Measurements from ENCODE around the gene ACACB. TPM values are rescaled to one million over a fixed set of nuclear protein-coding genes. Genes with fewer than 3 reads are reported as not detected.

ACACB gene
- total RNA-seq, 1 experiment from 2014 or later, result 20.0 TPM

DNA sequence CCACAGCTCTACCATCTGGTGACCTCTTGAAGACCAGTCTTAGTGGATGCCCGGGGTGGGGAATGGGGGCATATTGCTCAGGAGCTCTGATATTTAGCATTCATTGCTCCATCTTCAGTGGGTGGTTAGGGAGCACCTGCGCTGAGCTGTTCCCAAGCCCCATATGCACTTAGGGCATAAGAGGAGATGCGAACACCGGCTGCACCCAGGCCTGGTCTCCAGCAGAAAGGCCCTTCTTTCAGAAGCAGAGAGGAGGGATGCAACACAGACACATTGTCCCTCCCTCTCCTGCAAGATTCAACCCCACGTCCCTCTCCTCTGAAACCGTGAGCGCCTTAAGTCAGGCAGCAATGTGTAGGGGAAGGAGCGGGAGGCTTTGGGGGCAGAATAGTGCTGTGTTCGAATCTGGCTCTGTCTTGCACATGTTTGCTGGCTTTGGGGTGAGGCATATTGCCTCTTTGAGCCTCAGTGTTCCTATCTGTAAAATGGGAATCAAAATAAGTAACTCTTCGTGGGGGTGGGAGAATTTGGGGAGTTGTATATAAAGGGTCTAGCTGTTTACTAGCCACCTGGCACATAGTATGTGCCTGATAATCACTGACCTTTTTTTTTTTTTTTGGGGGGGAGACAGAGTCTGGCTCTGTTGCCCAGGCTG lies 105.0 kb downstream of the ACACB start:
- Mint-ChIP-seq H3K9me3 (no peaks in the 10 kb centered on the region), H3K27me3 (ENCODE audit: low read depth) (no peaks in the 10 kb centered on the region), H3K27ac (no peak overlapping the region), H3K36me3 (peaks cover 8% of the 10 kb centered on the region), H3K4me1 (no peaks in the 10 kb centered on the region), H3K4me3 (no peak overlapping the region)
- TF ChIP-seq, protein P1, sequence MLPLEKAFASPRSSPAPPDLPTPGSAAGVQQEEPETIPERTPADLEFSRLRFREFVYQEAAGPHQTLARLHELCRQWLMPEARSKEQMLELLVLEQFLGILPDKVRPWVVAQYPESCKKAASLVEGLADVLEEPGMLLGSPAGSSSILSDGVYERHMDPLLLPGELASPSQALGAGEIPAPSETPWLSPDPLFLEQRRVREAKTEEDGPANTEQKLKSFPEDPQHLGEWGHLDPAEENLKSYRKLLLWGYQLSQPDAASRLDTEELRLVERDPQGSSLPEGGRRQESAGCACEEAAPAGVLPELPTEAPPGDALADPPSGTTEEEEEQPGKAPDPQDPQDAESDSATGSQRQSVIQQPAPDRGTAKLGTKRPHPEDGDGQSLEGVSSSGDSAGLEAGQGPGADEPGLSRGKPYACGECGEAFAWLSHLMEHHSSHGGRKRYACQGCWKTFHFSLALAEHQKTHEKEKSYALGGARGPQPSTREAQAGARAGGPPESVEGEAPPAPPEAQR (CRISPR knock-in tag; IDR thresholded peaks at IDR 0.05), result no peak
- TF ChIP-seq HMGA2 (CRISPR knock-in tag; IDR thresholded peaks at IDR 0.05), result no peak
- no peak for TF ChIP-seq GRHL2 (CRISPR knock-in tag; IDR thresholded peaks at IDR 0.05; ENCODE audit: insufficient replicate concordance, severe bottlenecking)
- TF ChIP-seq SP1 (CRISPR knock-in tag; conservative IDR thresholded peaks at IDR 0.05), result no peak
- TF ChIP-seq RELA (CRISPR knock-in tag; IDR thresholded peaks at IDR 0.05; ENCODE audit: borderline replicate concordance), result no peak
- no peak for TF ChIP-seq ZNF317 (CRISPR knock-in tag; IDR thresholded peaks at IDR 0.05; ENCODE audit: borderline replicate concordance, low read depth)
- no peak for TF ChIP-seq ARID4B (CRISPR knock-in tag; IDR thresholded peaks at IDR 0.05; ENCODE audit: borderline replicate concordance)
- TF ChIP-seq JUN (CRISPR knock-in tag; IDR thresholded peaks at IDR 0.05), result no peak
- TF ChIP-seq ZNF532 (CRISPR knock-in tag; IDR thresholded peaks at IDR 0.05; ENCODE audit: borderline replicate concordance), result no peak
- no peak for TF ChIP-seq MXD4 (CRISPR knock-in tag; IDR thresholded peaks at IDR 0.05; ENCODE audit: borderline replicate concordance)
- TF ChIP-seq KAT7 (CRISPR knock-in tag; IDR thresholded peaks at IDR 0.05; ENCODE audit: borderline replicate concordance), result no peak
- no peak for TF ChIP-seq FOXJ3 (CRISPR knock-in tag; IDR thresholded peaks at IDR 0.05; ENCODE audit: borderline replicate concordance)
- TF ChIP-seq AR (CRISPR knock-in tag; IDR thresholded peaks at IDR 0.05), result no peak
- no peak for TF ChIP-seq TP53 (CRISPR knock-in tag; IDR thresholded peaks at IDR 0.05)
- no peak for TF ChIP-seq GABPB1 (CRISPR knock-in tag; IDR thresholded peaks at IDR 0.05)
- no peak for TF ChIP-seq OVOL2 (CRISPR knock-in tag; IDR thresholded peaks at IDR 0.05; ENCODE audit: borderline replicate concordance)
- TF ChIP-seq E2F1 (CRISPR knock-in tag; IDR thresholded peaks at IDR 0.05), result no peak
- TF ChIP-seq, protein P2, sequence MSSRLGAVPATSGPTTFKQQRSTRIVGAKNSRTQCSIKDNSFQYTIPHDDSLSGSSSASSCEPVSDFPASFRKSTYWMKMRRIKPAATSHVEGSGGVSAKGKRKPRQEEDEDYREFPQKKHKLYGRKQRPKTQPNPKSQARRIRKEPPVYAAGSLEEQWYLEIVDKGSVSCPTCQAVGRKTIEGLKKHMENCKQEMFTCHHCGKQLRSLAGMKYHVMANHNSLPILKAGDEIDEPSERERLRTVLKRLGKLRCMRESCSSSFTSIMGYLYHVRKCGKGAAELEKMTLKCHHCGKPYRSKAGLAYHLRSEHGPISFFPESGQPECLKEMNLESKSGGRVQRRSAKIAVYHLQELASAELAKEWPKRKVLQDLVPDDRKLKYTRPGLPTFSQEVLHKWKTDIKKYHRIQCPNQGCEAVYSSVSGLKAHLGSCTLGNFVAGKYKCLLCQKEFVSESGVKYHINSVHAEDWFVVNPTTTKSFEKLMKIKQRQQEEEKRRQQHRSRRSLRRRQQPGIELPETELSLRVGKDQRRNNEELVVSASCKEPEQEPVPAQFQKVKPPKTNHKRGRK (CRISPR knock-in tag; IDR thresholded peaks at IDR 0.05; ENCODE audit: borderline replicate concordance), result no peak
- ChIA-PET POLR2A (no interaction called here), CTCF (no interaction called here)
- no peak for ATAC-seq
- no peak for DNase-seq (ENCODE audit: low spot score)
